ENCODE results near the gene VIPR2. TPM values are rescaled to one million over a fixed set of nuclear protein-coding genes. Genes with fewer than 3 reads are reported as not detected.

VIPR2 gene
- polyA plus RNA-seq, 3 donors, result 1.2 to 5.2 (median 4.6) TPM

- 17 to 64% (median 64%) methylated on average over 19 of the region's 19 CpGs for whole genome bisulfite sequencing, 3 donors
- H3K27ac ChIP-seq (ENCODE audit: low read depth, low read length), result no peak overlapping the region
Observed at GRCh38 chr7:159115601-159116501, 28.8 kb downstream of the VIPR2 start.

GRCh38 chr7:159114981-159115380, 29.7 kb downstream of the VIPR2 start:
- 15 to 59% (median 51%) methylated on average over 7 of the region's 7 CpGs for WGBS, 3 donors
- no peak overlapping the region for H3K27ac ChIP-seq (ENCODE audit: low read depth, low read length)

- H3K27ac ChIP-seq (ENCODE audit: low read depth, low read length), result no peak overlapping the region
- 40 to 71% (median 48%) methylated on average over 7 of the region's 7 CpGs for whole genome bisulfite sequencing, 3 donors
Observed at GRCh38 chr7:159114096-159114495, 30.6 kb downstream of the VIPR2 start.

GRCh38 chr7:159113056-159113455, 31.6 kb downstream of the VIPR2 start:
- no peak overlapping the region for H3K27ac ChIP-seq (ENCODE audit: low read depth, low read length)
- 56 to 61% (median 58%) methylated on average over 8 of the region's 8 CpGs for WGBS, 3 donors

- WGBS, 3 donors, result 60 to 73% (median 71%) methylated on average over 44 to 48 of the region's 48 CpGs
- H3K27ac ChIP-seq (ENCODE audit: low read depth, low read length), result no peak overlapping the region
Observed at GRCh38 chr7:159112136-159113011, 32.3 kb downstream of the VIPR2 start.

GRCh38 chr7:159109653-159110035, 35.0 kb downstream of the VIPR2 start:
- no peak overlapping the region for H3K27ac ChIP-seq (ENCODE audit: low read depth, low read length)
- 75 to 81% (median 79%) methylated on average over 10 of the region's 10 CpGs for WGBS, 3 donors

GRCh38 chr7:159108941-159109652, 35.6 kb downstream of the VIPR2 start:
- 46 to 64% (median 47%) methylated on average over 9 of the region's 9 CpGs for WGBS, 3 donors
- no peak overlapping the region for H3K27ac ChIP-seq (ENCODE audit: low read depth, low read length)

- H3K27ac ChIP-seq (ENCODE audit: low read depth, low read length), result no peak overlapping the region
- 62 to 85% (median 74%) methylated on average over 2 of the region's 2 CpGs for WGBS, 3 donors
Observed at GRCh38 chr7:159108491-159108890, 36.2 kb downstream of the VIPR2 start.

GRCh38 chr7:159107161-159107892, 37.3 kb downstream of the VIPR2 start:
- 78 to 83% (median 79%) methylated on average over 13 of the region's 13 CpGs for WGBS, 3 donors
- H3K27ac ChIP-seq (ENCODE audit: low read depth, low read length), result no peak overlapping the region

GRCh38 chr7:159105832-159106811, 38.5 kb downstream of the VIPR2 start:
- H3K27ac ChIP-seq (ENCODE audit: low read depth, low read length), result no peak overlapping the region

GRCh38 chr7:159105066-159105780, 39.4 kb downstream of the VIPR2 start:
- 90 to 92% (median 92%) methylated on average over 14 of the region's 14 CpGs for WGBS, 3 donors
- no peak overlapping the region for H3K27ac ChIP-seq (ENCODE audit: low read depth, low read length)

More at GRCh38 chr7:159105832-159106811, 38.5 kb downstream of the VIPR2 start:
- WGBS, 3 donors, result 71 to 81% (median 78%) methylated on average over 13 of the region's 13 CpGs

GRCh38 chr7:159104188-159104920, 40.3 kb downstream of the VIPR2 start:
- WGBS, 3 donors, result 51 to 84% (median 75%) methylated on average over 18 to 19 of the region's 19 CpGs
- H3K27ac ChIP-seq (ENCODE audit: low read depth, low read length), result no peak overlapping the region

GRCh38 chr7:159103382-159104187, 41.1 kb downstream of the VIPR2 start:
- WGBS, 3 donors, result 82 to 91% (median 82%) methylated on average over 21 of the region's 21 CpGs
- H3K27ac ChIP-seq (ENCODE audit: low read depth, low read length), result no peak overlapping the region

- H3K27ac ChIP-seq (ENCODE audit: low read depth, low read length), result no peak overlapping the region
- 86 to 94% (median 88%) methylated on average over 14 of the region's 14 CpGs for WGBS, 3 donors
Observed at GRCh38 chr7:159102681-159103381, 41.8 kb downstream of the VIPR2 start.
